Thyroid gland (tissue), 4 donors: ENCODE results near the gene EPHA3.

Experiments
- POLR2A ChIP-seq, 2 donors: fragments of 450-650 bp; IDR thresholded peaks; one replicate each; pipeline ENCODE4 v1.6.1; 2017; ENCODE audit warnings: antibody characterized with exemption in 2 of 2, mild to moderate bottlenecking in 2 of 2, moderate library complexity in 1 of 2
- TF ChIP-seq, protein P1 (sequence below), 6 experiments: fragments of 200-600 bp in 3 of 6; fragments of 450-650 bp in 3 of 6; sonication (generic) in 3 of 6; IDR thresholded peaks; one replicate each; pipeline ENCODE4 v1.5.1; 2016 to 2019; ENCODE audit warnings: antibody characterized with exemption in 6 of 6, mild to moderate bottlenecking in 2 of 6, inconsistent platforms in 1 of 6, moderate library complexity in 1 of 6

DNA sequence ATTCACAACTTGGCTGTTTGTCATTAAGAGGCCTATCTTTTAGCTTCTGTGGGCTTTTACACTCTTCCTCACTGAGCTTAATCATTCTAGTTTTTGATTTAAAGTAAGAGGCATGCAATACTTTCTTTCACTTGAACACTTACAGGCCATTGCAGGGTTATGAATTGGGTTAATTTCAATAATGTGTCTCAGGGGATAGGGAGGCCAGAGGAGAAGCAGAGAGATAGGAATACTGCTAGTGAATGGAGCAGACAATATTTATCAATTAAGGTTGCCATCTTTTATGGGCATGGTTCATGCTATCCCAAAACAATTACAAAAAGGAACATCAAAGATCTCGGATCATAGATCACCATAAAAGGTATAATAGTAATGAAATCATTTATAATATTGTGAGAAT lies 189.8 kb downstream of the EPHA3 start:
- TF ChIP-seq, protein P1, sequence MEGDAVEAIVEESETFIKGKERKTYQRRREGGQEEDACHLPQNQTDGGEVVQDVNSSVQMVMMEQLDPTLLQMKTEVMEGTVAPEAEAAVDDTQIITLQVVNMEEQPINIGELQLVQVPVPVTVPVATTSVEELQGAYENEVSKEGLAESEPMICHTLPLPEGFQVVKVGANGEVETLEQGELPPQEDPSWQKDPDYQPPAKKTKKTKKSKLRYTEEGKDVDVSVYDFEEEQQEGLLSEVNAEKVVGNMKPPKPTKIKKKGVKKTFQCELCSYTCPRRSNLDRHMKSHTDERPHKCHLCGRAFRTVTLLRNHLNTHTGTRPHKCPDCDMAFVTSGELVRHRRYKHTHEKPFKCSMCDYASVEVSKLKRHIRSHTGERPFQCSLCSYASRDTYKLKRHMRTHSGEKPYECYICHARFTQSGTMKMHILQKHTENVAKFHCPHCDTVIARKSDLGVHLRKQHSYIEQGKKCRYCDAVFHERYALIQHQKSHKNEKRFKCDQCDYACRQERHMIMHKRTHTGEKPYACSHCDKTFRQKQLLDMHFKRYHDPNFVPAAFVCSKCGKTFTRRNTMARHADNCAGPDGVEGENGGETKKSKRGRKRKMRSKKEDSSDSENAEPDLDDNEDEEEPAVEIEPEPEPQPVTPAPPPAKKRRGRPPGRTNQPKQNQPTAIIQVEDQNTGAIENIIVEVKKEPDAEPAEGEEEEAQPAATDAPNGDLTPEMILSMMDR (IDR thresholded peaks at IDR 0.05): no peak
- no peak for TF ChIP-seq POLR2A (IDR thresholded peaks at IDR 0.05)
